Liver (tissue), 3 donors: ENCODE measurements around the gene ECSCR.

Experiments used
- JUND ChIP-seq, 2 donors: IDR thresholded peaks; 2 replicates each; pipeline ENCODE4 v1.6.1; 2016; ENCODE audit warnings: antibody characterized with exemption in 2 of 2
- RAD21 ChIP-seq, 2 donors: IDR thresholded peaks; 2 replicates each; pipeline ENCODE4 v1.6.1; 2016; ENCODE audit warnings: antibody characterized with exemption in 2 of 2, mild to moderate bottlenecking in 2 of 2
- SP1 ChIP-seq: IDR thresholded peaks from 2 replicates; pipeline ENCODE4 v1.6.1; 2018; ENCODE audit warnings: antibody characterized with exemption, mild to moderate bottlenecking
- TF ChIP-seq, protein P1 (sequence below): IDR thresholded peaks from 2 replicates; pipeline ENCODE4 v1.6.1; 2016; ENCODE audit warnings: antibody characterized with exemption, mild to moderate bottlenecking
- TF ChIP-seq, protein P2 (sequence below): IDR thresholded peaks from 2 replicates; pipeline ENCODE4 v1.6.1; 2016; ENCODE audit warnings: antibody characterized with exemption
- TF ChIP-seq, protein P3 (sequence below): fragments of 150-350 bp; IDR thresholded peaks from 2 replicates; pipeline ENCODE4 v1.5.1; 2017; ENCODE audit warnings: improper control_type of control experiment, low read depth, low read length; ENCODE audit not compliant: missing input control
- TF ChIP-seq, protein P4 (sequence below): IDR thresholded peaks from 2 replicates; pipeline ENCODE4 v1.6.1; 2016; ENCODE audit warnings: antibody characterized with exemption
- TF ChIP-seq, protein P5 (sequence below): IDR thresholded peaks from 2 replicates; pipeline ENCODE4 v1.6.1; 2016; ENCODE audit warnings: antibody characterized with exemption
- donor health status: healthy.
- donor health status: healthy.

DNA sequence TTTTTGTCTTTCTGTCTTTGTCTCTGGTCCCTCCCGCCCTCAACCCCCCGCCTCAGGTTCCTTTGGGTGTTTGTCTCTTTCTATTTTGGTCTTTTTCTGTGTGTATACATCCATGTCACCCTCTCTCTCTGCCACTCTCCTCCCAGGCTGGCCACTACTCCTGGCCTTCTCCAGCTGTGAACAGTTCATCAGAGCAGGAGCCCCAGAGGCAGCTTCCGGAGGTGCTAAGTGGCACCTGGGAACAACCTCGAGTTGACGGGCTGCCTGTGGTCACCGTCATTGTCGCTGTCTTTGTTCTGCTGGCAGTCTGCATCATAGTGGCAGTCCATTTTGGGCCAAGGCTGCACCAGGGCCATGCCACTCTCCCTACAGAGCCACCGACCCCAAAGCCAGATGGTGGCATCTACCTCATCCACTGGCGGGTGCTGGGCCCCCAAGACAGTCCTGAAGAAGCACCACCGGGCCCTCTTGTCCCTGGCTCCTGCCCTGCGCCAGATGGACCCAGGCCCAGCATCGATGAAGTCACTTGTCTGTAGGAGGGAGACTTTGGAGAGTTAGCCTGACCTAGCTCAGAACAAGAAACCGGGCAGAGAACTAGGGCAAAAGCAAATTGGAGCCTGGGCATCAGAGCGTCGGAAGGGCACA, 10.0 kb upstream of the ECSCR start:
- TF ChIP-seq SP1 (no peak), JUND (IDR thresholded peaks at IDR 0.05) (no peak), RAD21 (IDR thresholded peaks at IDR 0.05) (no peak)
- TF ChIP-seq, protein P1, sequence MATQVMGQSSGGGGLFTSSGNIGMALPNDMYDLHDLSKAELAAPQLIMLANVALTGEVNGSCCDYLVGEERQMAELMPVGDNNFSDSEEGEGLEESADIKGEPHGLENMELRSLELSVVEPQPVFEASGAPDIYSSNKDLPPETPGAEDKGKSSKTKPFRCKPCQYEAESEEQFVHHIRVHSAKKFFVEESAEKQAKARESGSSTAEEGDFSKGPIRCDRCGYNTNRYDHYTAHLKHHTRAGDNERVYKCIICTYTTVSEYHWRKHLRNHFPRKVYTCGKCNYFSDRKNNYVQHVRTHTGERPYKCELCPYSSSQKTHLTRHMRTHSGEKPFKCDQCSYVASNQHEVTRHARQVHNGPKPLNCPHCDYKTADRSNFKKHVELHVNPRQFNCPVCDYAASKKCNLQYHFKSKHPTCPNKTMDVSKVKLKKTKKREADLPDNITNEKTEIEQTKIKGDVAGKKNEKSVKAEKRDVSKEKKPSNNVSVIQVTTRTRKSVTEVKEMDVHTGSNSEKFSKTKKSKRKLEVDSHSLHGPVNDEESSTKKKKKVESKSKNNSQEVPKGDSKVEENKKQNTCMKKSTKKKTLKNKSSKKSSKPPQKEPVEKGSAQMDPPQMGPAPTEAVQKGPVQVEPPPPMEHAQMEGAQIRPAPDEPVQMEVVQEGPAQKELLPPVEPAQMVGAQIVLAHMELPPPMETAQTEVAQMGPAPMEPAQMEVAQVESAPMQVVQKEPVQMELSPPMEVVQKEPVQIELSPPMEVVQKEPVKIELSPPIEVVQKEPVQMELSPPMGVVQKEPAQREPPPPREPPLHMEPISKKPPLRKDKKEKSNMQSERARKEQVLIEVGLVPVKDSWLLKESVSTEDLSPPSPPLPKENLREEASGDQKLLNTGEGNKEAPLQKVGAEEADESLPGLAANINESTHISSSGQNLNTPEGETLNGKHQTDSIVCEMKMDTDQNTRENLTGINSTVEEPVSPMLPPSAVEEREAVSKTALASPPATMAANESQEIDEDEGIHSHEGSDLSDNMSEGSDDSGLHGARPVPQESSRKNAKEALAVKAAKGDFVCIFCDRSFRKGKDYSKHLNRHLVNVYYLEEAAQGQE, result no peak
- TF ChIP-seq, protein P2, sequence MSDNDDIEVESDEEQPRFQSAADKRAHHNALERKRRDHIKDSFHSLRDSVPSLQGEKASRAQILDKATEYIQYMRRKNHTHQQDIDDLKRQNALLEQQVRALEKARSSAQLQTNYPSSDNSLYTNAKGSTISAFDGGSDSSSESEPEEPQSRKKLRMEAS, result no peak
- TF ChIP-seq, protein P3, sequence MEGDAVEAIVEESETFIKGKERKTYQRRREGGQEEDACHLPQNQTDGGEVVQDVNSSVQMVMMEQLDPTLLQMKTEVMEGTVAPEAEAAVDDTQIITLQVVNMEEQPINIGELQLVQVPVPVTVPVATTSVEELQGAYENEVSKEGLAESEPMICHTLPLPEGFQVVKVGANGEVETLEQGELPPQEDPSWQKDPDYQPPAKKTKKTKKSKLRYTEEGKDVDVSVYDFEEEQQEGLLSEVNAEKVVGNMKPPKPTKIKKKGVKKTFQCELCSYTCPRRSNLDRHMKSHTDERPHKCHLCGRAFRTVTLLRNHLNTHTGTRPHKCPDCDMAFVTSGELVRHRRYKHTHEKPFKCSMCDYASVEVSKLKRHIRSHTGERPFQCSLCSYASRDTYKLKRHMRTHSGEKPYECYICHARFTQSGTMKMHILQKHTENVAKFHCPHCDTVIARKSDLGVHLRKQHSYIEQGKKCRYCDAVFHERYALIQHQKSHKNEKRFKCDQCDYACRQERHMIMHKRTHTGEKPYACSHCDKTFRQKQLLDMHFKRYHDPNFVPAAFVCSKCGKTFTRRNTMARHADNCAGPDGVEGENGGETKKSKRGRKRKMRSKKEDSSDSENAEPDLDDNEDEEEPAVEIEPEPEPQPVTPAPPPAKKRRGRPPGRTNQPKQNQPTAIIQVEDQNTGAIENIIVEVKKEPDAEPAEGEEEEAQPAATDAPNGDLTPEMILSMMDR, result no peak
- TF ChIP-seq, protein P4, sequence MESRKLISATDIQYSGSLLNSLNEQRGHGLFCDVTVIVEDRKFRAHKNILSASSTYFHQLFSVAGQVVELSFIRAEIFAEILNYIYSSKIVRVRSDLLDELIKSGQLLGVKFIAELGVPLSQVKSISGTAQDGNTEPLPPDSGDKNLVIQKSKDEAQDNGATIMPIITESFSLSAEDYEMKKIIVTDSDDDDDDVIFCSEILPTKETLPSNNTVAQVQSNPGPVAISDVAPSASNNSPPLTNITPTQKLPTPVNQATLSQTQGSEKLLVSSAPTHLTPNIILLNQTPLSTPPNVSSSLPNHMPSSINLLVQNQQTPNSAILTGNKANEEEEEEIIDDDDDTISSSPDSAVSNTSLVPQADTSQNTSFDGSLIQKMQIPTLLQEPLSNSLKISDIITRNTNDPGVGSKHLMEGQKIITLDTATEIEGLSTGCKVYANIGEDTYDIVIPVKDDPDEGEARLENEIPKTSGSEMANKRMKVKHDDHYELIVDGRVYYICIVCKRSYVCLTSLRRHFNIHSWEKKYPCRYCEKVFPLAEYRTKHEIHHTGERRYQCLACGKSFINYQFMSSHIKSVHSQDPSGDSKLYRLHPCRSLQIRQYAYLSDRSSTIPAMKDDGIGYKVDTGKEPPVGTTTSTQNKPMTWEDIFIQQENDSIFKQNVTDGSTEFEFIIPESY, result no peak
- TF ChIP-seq, protein P5, sequence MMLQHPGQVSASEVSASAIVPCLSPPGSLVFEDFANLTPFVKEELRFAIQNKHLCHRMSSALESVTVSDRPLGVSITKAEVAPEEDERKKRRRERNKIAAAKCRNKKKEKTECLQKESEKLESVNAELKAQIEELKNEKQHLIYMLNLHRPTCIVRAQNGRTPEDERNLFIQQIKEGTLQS, result no peak
